Fibroblast of lung (primary cell): Measurements from ENCODE around the gene RRP36. TPM values are rescaled to one million over a fixed set of nuclear protein-coding genes. Genes with fewer than 3 reads are reported as not detected.
"Not testable (repeated sequence)": the region's sequence is repeated elsewhere in the genome, so short reads cannot be mapped to it uniquely, and the experiment has no call there.

Experiments used
- DNase-seq, 2 donors: peaks; one replicate each; pipeline versions ENCODE4 v3.0.0 to v3.0.0-alpha.2; 2010; ENCODE audit warnings: low read depth in 2 of 2
- H2AFZ ChIP-seq: 2 replicates; pipeline ENCODE4 v1.5.1; 2012; ENCODE audit warnings: low read length, control low read depth, inconsistent platforms
- H3K27ac ChIP-seq: 2 replicates; pipeline ENCODE4 v1.5.1; 2011; ENCODE audit warnings: low read length, control low read depth; ENCODE audit not compliant: insufficient read depth
- H3K27me3 ChIP-seq: 2 replicates; pipeline ENCODE4 v1.5.1; 2011; ENCODE audit warnings: mild to moderate bottlenecking, low read length; ENCODE audit not compliant: control insufficient read depth, insufficient read depth
- H3K36me3 ChIP-seq: 2 replicates; pipeline ENCODE4 v1.5.1; 2011; ENCODE audit warnings: low read length; ENCODE audit not compliant: control insufficient read depth, insufficient read depth
- H3K4me1 ChIP-seq: 2 replicates; pipeline ENCODE4 v1.5.1; 2011; ENCODE audit warnings: low read length; ENCODE audit not compliant: control insufficient read depth, insufficient read depth; ENCODE audit errors: extremely low read depth
- H3K4me2 ChIP-seq: 2 replicates; pipeline ENCODE4 v1.5.1; 2011; ENCODE audit warnings: low read length, control low read depth; ENCODE audit not compliant: insufficient read depth; ENCODE audit errors: extremely low read depth
- H3K4me3 ChIP-seq, 4 experiments: fragments of 200-600 bp in 1 of 4; sonication (generic) in 1 of 4; replicated peaks in 1 of 4; 2 replicates each; pipeline ENCODE4 v1.5.1; 2011 to 2016; ENCODE audit warnings: low read length in 4 of 4, low read depth in 3 of 4, mild to moderate bottlenecking in 3 of 4, control low read depth in 2 of 4, inconsistent platforms in 1 of 4, mixed read lengths in 1 of 4; ENCODE audit not compliant: insufficient read depth in 1 of 4; ENCODE audit errors: control extremely low read depth in 1 of 4
- H3K79me2 ChIP-seq: 2 replicates; pipeline ENCODE4 v1.5.1; 2012; ENCODE audit warnings: mild to moderate bottlenecking, low read length, inconsistent platforms; ENCODE audit not compliant: control insufficient read depth, insufficient read depth
- H3K9ac ChIP-seq: 2 replicates; pipeline ENCODE4 v1.5.1; 2011; ENCODE audit warnings: mild to moderate bottlenecking, low read length, control low read depth; ENCODE audit not compliant: insufficient read depth
- H3K9me3 ChIP-seq: 2 replicates; pipeline ENCODE4 v1.5.1; 2012; ENCODE audit warnings: low read depth, low read length; ENCODE audit not compliant: control insufficient read depth, insufficient read depth
- H4K20me1 ChIP-seq: 2 replicates; pipeline ENCODE4 v1.5.1; 2011; ENCODE audit warnings: low read length; ENCODE audit not compliant: control insufficient read depth, insufficient read depth; ENCODE audit errors: extremely low read depth
- CTCF ChIP-seq, 2 donors: IDR thresholded peaks in 1 of 2; conservative IDR thresholded peaks in 1 of 2; 1 replicate in 1 of 2; 2 replicates in 1 of 2; pipeline ENCODE4 v1.5.1; 2011 to 2012; ENCODE audit warnings: low read length in 2 of 2, control low read depth in 1 of 2, inconsistent platforms in 1 of 2, low read depth in 1 of 2, mild to moderate bottlenecking in 1 of 2
- EZH2 ChIP-seq: IDR thresholded peaks from 2 replicates; pipeline ENCODE4 v1.5.1; 2012; ENCODE audit warnings: low read length, control low read depth, mild to moderate bottlenecking; ENCODE audit errors: missing control alignments
- polyA plus RNA-seq, 2 donors: library from polyadenylated mRNA; depleted of rRNA in 1 of 2; stranded (reverse) in 1 of 2; unstranded in 1 of 2; fragments of >200 nt; gene quantifications; 2 replicates each; pipeline ENCODE4 v1.2.1, GENCODE V29; 2011 to 2012; ENCODE audit warnings: missing spikeins in 1 of 2
- total RNA-seq: library from RNA; depleted of rRNA; stranded (reverse); fragments of >200 nt; gene quantifications from 2 replicates; pipeline ENCODE4 v1.2.1, GENCODE V29; 2014

RRP36 gene
- total and polyA plus RNA-seq, 2 donors (not counting 1 experiment from before 2014, with no cell fraction given): 73.0 to 88.0 TPM

- Histone ChIP-seq H4K20me1 (no peaks in the 10 kb centered on the region), H3K9ac (no peak overlapping the region), H3K27me3 (no peaks in the 10 kb centered on the region), H3K27ac (no peak overlapping the region), H3K4me2 (no peak overlapping the region), H3K4me1 (no peaks in the 10 kb centered on the region), H3K79me2 (no peaks in the 10 kb centered on the region), H3K4me3 (no peak overlapping the region), H3K9me3 (no peaks in the 10 kb centered on the region), H2AFZ (no peak overlapping the region), H3K36me3 (peaks cover 25% of the 10 kb centered on the region)
- TF ChIP-seq EZH2 (no peak), CTCF (conservative IDR thresholded peaks at IDR 0.05 in 1 of 2, IDR thresholded peaks at IDR 0.05 in 1 of 2; ENCODE audit: low read depth in 1 of 2, low read length in 2 of 2) (no peak)
- no peak for DNase-seq
Observed at GRCh38 chr6:43037706-43038105, 16.3 kb downstream of the RRP36 start.

GRCh38 chr6:43038727-43039126 is 17.3 kb downstream of the RRP36 start:
- TF ChIP-seq EZH2 (no peak), CTCF (conservative IDR thresholded peaks at IDR 0.05 in 1 of 2, IDR thresholded peaks at IDR 0.05 in 1 of 2; ENCODE audit: low read depth in 1 of 2, low read length in 2 of 2) (no peak)
- no peaks in the 10 kb centered on the region for H3K27me3 ChIP-seq
- H3K4me2 ChIP-seq: no peak overlapping the region
- no peaks in the 10 kb centered on the region for H4K20me1 ChIP-seq
- no peaks in the 10 kb centered on the region for H3K79me2 ChIP-seq
- H3K27ac ChIP-seq: no peak overlapping the region
- H3K9me3 ChIP-seq: no peaks in the 10 kb centered on the region
- no peak overlapping the region for H3K4me3 ChIP-seq
- H3K9ac ChIP-seq: no peak overlapping the region
- peaks cover 29% of the 10 kb centered on the region for H3K36me3 ChIP-seq
- H3K4me1 ChIP-seq: no peaks in the 10 kb centered on the region
- H2AFZ ChIP-seq: no peak overlapping the region
- DNase-seq: no peak

- H3K27me3 ChIP-seq: no peaks in the 10 kb centered on the region
- no peak overlapping the region for H3K4me3 ChIP-seq
- TF ChIP-seq CTCF (conservative IDR thresholded peaks at IDR 0.05 in 1 of 2, IDR thresholded peaks at IDR 0.05 in 1 of 2; ENCODE audit: low read depth in 1 of 2, low read length in 2 of 2): no peak
- no peak for TF ChIP-seq EZH2
- H3K36me3 ChIP-seq: peaks cover 31% of the 10 kb centered on the region
- no peaks in the 10 kb centered on the region for H4K20me1 ChIP-seq
- H3K4me1 ChIP-seq: no peaks in the 10 kb centered on the region
- no peak overlapping the region for H2AFZ ChIP-seq
- no peak for DNase-seq
- no peaks in the 10 kb centered on the region for H3K79me2 ChIP-seq
- no peak overlapping the region for H3K4me2 ChIP-seq
- H3K27ac ChIP-seq: no peak overlapping the region
- H3K9me3 ChIP-seq: no peaks in the 10 kb centered on the region
- H3K9ac ChIP-seq: no peak overlapping the region
Observed at GRCh38 chr6:43040542-43041257, 19.3 kb downstream of the RRP36 start.

GRCh38 chr6:43041475-43041874 is 20.1 kb downstream of the RRP36 start:
- DNase-seq, H3K9me3 ChIP-seq, H3K9ac ChIP-seq, H2AFZ ChIP-seq, H3K4me2 ChIP-seq, H4K20me1 ChIP-seq, H3K4me3 ChIP-seq, H3K79me2 ChIP-seq, H3K27me3 ChIP-seq, H3K27ac ChIP-seq, H3K4me1 ChIP-seq: not testable (repeated sequence)
- peaks cover 30% of the 10 kb centered on the region for H3K36me3 ChIP-seq
